ENCODE data around the gene STPG3.
"Not testable (repeated sequence)": the region's sequence is repeated elsewhere in the genome, so short reads cannot be mapped to it uniquely, and the experiment has no call there.

Gene STPG3

GRCh38 chr9:137245450-137246421 is 5.3 kb upstream of the STPG3 start:
- no peak for DNase-seq

GRCh38 chr9:137247135-137247915 is 3.8 kb upstream of the STPG3 start:
- no peak for DNase-seq

DNA sequence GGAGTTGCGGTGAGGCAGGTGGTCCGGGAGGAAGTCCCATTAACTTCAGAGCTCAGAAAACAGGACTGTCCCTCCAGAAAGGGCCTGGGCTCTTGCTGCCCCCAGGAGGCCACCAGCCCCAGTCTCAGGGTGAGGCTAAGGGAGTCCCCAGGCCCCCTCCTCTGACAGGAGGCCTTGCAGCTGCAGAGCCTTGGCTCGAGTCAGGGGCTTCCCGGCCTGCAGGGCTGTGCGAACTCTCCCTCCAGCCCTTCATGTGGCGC is 3.2 kb upstream of the STPG3 start:
- no peak for DNase-seq

GRCh38 chr9:137250329-137251193 is 525 bp upstream of the STPG3 start:
- DNase-seq = no peak

GRCh38 chr9:137251490-137252268 is 593 bp downstream of the STPG3 start:
- no peak for DNase-seq

DNA sequence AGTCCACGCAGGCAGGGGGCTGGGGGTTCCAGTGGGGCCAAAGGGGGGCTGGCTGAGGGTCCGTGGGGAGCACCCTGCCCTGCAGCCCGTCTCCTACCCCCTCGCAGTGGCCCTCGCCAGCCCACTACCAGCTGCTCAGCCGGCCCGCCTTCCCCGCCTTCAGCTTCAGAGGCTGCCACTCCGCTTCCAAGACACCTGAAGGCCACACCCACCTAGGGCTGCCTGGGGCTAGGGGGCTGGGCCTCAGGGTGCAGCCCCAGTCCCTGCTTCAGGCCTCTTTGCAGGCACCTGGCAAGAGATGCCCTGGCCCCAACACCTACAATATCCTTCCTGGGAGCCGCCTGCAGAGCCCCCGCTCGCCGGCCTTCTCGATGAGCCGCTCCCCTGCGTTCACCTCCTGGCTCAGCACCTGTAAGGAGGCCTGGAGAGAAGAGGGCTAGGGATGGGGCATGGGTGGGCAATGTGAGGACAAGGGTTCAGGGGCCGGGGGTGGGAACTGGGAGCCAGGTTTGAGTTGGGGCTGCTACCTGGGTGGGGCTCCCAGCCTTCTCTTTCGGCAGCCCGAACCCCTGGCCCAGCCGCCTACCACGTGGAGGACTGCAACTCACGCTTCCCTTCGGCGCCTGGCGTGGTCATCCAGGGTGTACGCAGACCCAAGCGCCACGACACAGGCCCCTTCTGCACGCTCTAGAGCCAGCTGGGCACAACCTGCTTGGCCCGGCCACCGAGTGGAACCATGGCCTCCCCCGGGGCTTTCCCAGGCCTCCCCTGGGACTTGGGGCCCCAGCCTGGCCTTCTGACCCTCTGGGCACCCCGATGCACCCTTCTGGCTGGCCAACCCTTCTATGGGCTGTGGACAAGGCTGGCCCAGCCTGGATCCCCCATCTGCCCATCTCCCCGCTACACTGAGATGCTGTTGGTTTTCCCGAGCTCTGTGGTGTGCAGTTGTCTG is 1.7 kb downstream of the STPG3 start:
- no peak for DNase-seq

- DNase-seq = no peak
These were observed 2.9 kb downstream of the STPG3 start for GRCh38 chr9:137253717-137254623.

DNA sequence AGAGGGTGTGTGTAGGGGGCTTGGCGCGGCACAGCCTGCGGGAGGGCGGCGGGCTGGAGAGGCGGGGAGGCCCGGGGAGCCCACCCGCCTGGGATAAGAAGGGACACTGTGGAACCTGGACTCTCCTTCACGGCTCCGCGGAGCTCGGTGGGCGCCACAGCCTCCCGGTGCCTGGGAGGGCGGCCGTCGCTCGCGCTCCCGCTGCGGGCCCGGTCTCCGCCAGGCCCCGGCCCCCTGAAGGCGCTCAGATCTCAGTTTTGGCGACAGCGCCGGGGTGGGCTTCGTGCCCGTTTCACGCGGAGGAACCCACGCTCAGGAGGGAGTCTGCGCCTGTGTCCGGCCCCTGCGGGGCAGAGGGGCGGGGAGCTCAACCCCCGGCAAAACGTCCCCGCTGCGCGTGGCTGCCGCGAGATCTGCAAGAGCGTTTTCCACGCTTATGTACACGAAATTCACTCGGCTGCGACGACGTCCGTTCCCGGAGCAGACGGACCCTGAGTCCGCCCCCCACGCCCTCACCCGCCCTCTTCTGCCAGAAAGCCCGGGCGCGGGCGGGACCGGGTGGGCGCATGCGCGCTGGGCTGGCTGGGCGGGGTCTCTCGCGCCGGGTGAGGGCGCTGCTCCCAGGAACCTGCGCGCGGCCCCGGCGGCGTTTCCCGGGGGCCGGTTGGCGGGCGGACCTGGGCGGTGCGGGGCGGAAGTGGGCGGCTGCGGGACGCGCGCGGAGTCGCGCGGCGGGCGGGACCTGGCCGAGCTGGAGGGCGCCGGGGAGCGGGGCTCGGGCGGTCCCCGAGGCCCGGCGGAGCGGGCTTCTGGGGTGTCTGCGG is 3.8 kb downstream of the STPG3 start, which contains the start of gene NELFB:
Gene NELFB, plus strand, starts transcription at position 704 of the 824 bp plus-strand sequence.
- DNase-seq = peak; percentile 90 to 91

DNA sequence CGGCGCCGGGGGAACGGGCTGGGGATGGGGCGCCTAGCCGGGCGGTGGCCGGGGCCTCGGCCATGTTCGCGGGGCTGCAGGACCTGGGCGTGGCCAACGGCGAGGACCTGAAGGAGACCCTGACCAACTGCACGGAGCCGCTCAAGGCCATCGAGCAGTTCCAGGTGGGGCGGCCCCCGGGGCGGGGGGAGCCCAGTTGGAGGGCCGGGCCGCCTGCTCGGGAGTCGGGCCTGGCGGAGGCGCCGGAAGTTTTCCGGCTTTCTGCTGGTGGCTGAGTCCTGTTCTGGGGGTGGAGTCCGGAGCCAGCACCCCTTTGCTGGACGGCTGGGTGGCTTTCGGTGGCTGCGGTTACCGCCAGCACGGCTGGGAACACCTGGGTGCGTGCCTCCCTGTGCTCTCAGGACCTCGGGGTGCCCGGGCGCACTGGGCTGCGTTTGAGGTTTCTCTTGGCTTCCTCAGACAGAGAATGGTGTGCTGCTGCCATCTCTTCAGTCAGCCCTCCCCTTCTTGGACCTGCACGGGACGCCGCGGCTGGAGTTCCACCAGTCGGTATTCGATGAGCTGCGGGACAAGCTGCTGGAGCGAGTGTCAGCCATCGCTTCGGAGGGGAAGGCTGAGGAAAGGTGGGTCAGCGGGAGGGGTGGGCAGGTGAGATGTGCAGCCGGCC is 4.5 kb downstream of the STPG3 start:
- peak in 1 of 2 donors; percentile 34 for DNase-seq

DNA sequence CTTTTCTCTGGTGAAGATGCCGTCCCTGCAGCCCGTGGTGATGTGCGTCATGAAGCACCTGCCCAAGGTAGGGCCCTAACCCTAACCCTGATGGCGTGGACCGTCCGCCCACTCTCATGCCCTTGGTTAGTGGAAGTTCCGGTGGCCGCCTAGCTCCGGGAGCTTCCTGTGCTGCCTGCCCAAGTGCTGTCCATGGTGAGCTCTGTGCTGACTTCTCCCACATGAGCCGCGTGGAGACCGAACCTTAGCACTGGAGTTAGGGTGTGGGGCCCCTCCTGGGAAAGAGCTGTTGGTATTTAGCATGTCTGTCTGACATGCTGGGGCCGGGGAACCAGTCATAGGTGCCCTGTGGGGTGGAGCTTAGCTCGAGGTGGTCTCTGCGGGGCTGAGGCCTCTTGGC is 5.3 kb downstream of the STPG3 start:
- no peak for DNase-seq

- DNase-seq = no peak
These were observed 5.8 kb downstream of the STPG3 start for GRCh38 chr9:137256856-137257255.

DNA sequence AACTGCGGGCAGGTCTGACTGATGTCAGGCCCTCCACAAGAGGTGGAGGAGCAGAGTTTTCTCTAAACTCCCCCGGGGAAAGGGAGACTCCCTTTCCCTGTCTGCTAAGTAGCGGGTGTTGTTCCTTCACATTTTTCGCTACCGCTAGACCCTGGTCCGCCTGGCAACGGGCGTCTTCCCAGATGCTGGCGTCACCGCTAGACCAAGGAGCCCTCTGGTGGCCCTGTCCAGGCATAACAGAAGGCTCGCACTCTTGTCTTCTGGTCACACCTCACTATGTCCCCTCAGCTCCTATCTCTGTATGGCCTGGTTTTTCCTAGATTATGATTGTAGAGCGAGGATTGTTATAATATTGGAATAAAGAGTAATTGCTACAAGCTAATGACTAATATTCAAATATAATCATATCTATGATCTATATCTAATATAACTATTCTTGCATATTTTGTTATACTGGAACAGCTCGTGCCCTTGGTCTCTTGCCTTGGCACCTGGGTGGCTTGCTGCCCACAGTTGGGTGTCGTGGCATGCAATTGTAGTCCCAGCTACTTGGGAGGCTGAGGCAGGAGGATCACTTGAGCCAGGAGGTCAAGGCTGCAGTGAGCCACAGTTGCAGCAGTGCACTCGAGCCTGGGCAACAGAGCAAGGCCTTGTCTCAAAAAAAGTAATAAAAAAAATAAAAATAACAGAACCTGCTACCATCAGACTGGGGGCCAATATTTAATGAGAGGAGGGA is 11.3 kb downstream of the STPG3 start:
- not testable (repeated sequence) for DNase-seq

GRCh38 chr9:137262909-137263285 is 11.8 kb downstream of the STPG3 start:
- DNase-seq = no peak

- no peak for DNase-seq
These were observed 12.4 kb downstream of the STPG3 start for GRCh38 chr9:137263506-137263905.

DNA sequence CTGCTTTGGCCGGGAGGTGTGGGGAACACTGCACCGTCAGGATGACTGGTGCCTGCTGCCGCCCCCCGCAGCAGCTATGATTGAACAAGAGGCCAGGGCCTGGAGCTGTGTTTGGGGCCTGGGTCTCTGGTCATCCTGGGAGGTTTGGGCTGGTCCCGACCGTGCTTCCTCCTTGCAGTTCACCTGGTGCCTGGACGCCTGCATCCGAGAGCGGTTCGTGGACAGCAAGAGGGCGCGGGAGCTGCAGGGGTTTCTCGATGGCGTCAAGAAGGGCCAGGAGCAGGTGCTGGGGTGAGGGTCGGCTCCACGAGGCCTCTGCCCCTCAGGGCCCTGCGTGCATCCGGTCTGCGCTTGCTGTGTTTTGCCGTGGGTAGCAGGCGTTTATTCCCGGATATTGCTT is 13.0 kb downstream of the STPG3 start:
- DNase-seq = no peak

DNA sequence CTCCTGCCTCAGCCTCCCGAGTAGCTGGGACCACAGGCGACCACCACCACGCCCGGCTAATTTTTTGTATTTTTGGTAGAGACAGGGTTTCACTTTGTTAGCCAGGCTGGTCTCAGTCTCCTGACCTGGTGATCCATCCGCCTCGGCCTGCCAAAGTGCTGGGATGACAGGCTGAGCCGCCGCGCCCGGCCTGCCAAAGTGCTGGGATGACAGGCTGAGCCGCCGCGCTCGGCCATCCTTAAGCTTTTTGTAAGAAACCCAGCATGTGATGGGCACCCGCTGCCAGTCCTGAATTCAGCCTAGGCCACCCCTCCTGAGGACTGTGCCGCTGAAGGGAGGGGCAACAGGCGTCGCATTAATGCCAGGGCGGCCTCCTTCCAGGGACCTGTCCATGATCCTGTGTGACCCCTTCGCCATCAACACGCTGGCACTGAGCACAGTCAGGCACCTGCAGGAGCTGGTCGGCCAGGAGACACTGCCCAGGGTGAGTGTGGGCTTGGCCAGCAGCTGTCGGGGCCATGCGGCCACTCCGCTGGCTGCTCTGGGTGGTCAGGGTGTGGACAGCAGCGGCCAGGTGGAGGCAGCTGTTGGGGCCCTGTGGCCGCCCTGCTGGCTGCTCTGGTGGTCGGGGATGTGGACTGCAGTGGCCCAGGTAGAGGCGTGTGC is 14.5 kb downstream of the STPG3 start:
- DNase-seq = no peak

- DNase-seq = no peak
These were observed 15.1 kb downstream of the STPG3 start for GRCh38 chr9:137266162-137266527.

All from inflammatory macrophage (primary cell).